Measurements from ENCODE around the gene TFF2. TPM values are rescaled to one million over a fixed set of nuclear protein-coding genes. Genes with fewer than 3 reads are reported as not detected.

TFF2 gene
- total RNA-seq, 1 experiment from 2014 or later, result 1.1 TPM

DNA sequence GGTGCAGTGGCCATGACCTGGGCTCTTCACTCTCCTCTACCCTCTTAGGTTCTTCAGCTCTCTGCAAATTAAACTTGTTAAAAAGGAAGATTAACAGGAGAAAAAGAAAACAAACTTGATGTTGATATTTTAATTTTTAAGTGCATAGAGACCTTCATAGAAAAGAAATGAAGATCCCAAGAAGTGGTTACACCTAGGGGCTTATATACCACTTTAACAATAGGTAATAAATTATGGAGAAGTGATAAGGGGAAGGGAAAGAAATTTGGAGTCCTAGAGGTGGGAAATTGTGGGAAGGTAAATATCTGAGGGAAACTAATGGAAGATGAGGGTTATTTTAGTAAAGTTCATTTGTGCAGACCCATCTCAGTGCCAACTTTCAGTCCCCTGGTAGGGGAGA, 19.1 kb downstream of the TFF2 start:
- Histone ChIP-seq H3K9me3 (ENCODE audit: control insufficient read depth, insufficient read depth, low read depth, low read length) (no peaks in the 10 kb centered on the region), H3K36me3 (ENCODE audit: control insufficient read depth, insufficient read depth, low read length) (no peaks in the 10 kb centered on the region), H3K4me1 (ENCODE audit: control insufficient read depth, insufficient read depth, low read length) (no peaks in the 10 kb centered on the region), H3K27me3 (ENCODE audit: control insufficient read depth, insufficient read depth, low read length) (peaks cover 2% of the 10 kb centered on the region; the same call in 1 of the 2 replicates), H3K4me3 (ENCODE audit: low read depth in 2 of 2, low read length in 2 of 2) (no peak overlapping the region), H3K27ac (ENCODE audit: low read length) (no peak overlapping the region)
- in situ Hi-C loops (cut with HindIII; ENCODE audit: low pct_unique_long_range_greater_than_20kb, low sequenced_read_pairs) (no loop called here), intact Hi-C loops (cut with micrococcal nuclease; ENCODE audit: unreplicated experiment) (no loop called here)
- DNase-seq (ENCODE audit: low read depth, low spot score), result no peak
- no TSS peak for BruUV-seq (replicated peaks)
- POLR2A ChIA-PET, result no interaction called here
- CTCF ChIA-PET, result no interaction called here
- no peak for ATAC-seq
- TF ChIP-seq, protein P1, sequence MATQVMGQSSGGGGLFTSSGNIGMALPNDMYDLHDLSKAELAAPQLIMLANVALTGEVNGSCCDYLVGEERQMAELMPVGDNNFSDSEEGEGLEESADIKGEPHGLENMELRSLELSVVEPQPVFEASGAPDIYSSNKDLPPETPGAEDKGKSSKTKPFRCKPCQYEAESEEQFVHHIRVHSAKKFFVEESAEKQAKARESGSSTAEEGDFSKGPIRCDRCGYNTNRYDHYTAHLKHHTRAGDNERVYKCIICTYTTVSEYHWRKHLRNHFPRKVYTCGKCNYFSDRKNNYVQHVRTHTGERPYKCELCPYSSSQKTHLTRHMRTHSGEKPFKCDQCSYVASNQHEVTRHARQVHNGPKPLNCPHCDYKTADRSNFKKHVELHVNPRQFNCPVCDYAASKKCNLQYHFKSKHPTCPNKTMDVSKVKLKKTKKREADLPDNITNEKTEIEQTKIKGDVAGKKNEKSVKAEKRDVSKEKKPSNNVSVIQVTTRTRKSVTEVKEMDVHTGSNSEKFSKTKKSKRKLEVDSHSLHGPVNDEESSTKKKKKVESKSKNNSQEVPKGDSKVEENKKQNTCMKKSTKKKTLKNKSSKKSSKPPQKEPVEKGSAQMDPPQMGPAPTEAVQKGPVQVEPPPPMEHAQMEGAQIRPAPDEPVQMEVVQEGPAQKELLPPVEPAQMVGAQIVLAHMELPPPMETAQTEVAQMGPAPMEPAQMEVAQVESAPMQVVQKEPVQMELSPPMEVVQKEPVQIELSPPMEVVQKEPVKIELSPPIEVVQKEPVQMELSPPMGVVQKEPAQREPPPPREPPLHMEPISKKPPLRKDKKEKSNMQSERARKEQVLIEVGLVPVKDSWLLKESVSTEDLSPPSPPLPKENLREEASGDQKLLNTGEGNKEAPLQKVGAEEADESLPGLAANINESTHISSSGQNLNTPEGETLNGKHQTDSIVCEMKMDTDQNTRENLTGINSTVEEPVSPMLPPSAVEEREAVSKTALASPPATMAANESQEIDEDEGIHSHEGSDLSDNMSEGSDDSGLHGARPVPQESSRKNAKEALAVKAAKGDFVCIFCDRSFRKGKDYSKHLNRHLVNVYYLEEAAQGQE (IDR thresholded peaks at IDR 0.05; ENCODE audit: insufficient read depth in 1 of 2, low read depth in 2 of 2, low read length in 1 of 2), result no peak
- TF ChIP-seq POLR2AphosphoS5 (IDR thresholded peaks at IDR 0.05; ENCODE audit: low read depth, low read length) (no peak), SIN3A (IDR thresholded peaks at IDR 0.05; ENCODE audit: borderline replicate concordance, insufficient read depth, low read depth, low read length) (no peak), TCF7L2 (IDR thresholded peaks at IDR 0.05; ENCODE audit: low read depth, low read length) (no peak)
- TF ChIP-seq, protein P2, sequence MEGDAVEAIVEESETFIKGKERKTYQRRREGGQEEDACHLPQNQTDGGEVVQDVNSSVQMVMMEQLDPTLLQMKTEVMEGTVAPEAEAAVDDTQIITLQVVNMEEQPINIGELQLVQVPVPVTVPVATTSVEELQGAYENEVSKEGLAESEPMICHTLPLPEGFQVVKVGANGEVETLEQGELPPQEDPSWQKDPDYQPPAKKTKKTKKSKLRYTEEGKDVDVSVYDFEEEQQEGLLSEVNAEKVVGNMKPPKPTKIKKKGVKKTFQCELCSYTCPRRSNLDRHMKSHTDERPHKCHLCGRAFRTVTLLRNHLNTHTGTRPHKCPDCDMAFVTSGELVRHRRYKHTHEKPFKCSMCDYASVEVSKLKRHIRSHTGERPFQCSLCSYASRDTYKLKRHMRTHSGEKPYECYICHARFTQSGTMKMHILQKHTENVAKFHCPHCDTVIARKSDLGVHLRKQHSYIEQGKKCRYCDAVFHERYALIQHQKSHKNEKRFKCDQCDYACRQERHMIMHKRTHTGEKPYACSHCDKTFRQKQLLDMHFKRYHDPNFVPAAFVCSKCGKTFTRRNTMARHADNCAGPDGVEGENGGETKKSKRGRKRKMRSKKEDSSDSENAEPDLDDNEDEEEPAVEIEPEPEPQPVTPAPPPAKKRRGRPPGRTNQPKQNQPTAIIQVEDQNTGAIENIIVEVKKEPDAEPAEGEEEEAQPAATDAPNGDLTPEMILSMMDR (IDR thresholded peaks at IDR 0.05), result no peak

DNA sequence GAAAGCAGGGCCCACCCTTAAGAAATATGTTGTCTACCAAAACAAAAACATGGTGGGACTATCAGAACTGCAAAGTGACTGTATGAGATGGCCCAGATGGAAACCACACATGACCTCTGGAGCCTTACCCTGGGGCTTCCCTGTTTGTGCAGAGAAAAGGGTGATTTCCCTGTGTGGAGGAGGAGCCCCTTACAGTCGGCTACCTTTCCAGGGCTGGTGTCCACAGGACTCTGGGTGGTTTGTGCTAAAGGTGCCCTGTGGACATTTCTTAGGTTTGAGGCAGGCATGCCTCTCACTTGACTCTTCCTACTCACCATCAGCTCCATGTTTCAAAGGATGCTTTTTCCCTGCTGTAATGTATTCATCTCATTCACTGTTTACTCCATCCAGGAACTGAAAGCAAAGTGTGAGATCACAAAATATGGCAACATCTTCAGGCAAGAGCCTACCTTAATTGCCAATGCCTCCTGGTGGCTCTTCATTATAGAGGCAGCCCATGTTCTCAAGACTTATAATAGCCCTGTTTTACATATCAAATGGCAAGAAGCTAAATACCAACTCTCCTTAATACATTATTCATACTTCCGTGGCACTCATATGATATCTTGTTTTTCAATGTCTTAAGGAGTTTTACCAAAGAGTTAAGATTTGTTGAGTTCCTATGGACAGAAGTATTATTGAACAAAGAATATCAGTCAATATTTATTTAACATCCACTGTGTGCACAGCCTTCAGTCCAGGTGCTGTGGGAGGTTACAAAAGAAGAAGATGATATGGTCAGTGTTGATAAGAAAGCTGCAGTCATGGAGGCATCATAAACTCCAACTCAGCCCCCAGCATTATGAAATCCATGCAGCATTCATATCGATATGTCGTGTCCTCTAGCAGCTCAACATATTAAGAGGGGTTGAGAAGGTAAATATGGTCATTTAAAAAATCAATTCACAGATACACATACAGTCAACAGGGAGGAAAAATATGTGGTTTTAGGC, 20.1 kb downstream of the TFF2 start:
- ATAC-seq (no peak), DNase-seq (ENCODE audit: low read depth, low spot score) (no peak)
- in situ Hi-C loops (cut with HindIII; ENCODE audit: low pct_unique_long_range_greater_than_20kb, low sequenced_read_pairs) (no loop called here), intact Hi-C loops (cut with micrococcal nuclease; ENCODE audit: unreplicated experiment) (no loop called here)
- BruUV-seq (replicated peaks), result no TSS peak
- H3K4me3 ChIP-seq (ENCODE audit: low read depth in 2 of 2, low read length in 2 of 2), result no peak overlapping the region
- no peaks in the 10 kb centered on the region for H3K9me3 ChIP-seq (ENCODE audit: control insufficient read depth, insufficient read depth, low read depth, low read length)
- ChIA-PET POLR2A (no interaction called here), CTCF (no interaction called here)
- no peaks in the 10 kb centered on the region for H3K36me3 ChIP-seq (ENCODE audit: control insufficient read depth, insufficient read depth, low read length)
- H3K27me3 ChIP-seq (ENCODE audit: control insufficient read depth, insufficient read depth, low read length), result peaks cover 4% of the 10 kb centered on the region; the same call in 1 of the 2 replicates
- TF ChIP-seq SIN3A (IDR thresholded peaks at IDR 0.05; ENCODE audit: borderline replicate concordance, insufficient read depth, low read depth, low read length), result no peak
- TF ChIP-seq TCF7L2 (IDR thresholded peaks at IDR 0.05; ENCODE audit: low read depth, low read length), result no peak
- no peak for TF ChIP-seq POLR2AphosphoS5 (IDR thresholded peaks at IDR 0.05; ENCODE audit: low read depth, low read length)
- TF ChIP-seq, protein P1 (IDR thresholded peaks at IDR 0.05; ENCODE audit: insufficient read depth in 1 of 2, low read depth in 2 of 2, low read length in 1 of 2), result no peak
- TF ChIP-seq, protein P2 (IDR thresholded peaks at IDR 0.05), result no peak
- H3K4me1 ChIP-seq (ENCODE audit: control insufficient read depth, insufficient read depth, low read length), result no peaks in the 10 kb centered on the region
- no peak overlapping the region for H3K27ac ChIP-seq (ENCODE audit: low read length)

Measured in Panc1 (cell line).